Measurements from ENCODE around the gene CAPG.
A peak's percentile ranks its signal among the peaks of the same experiment; 100 is the strongest.

CAPG gene

DNA sequence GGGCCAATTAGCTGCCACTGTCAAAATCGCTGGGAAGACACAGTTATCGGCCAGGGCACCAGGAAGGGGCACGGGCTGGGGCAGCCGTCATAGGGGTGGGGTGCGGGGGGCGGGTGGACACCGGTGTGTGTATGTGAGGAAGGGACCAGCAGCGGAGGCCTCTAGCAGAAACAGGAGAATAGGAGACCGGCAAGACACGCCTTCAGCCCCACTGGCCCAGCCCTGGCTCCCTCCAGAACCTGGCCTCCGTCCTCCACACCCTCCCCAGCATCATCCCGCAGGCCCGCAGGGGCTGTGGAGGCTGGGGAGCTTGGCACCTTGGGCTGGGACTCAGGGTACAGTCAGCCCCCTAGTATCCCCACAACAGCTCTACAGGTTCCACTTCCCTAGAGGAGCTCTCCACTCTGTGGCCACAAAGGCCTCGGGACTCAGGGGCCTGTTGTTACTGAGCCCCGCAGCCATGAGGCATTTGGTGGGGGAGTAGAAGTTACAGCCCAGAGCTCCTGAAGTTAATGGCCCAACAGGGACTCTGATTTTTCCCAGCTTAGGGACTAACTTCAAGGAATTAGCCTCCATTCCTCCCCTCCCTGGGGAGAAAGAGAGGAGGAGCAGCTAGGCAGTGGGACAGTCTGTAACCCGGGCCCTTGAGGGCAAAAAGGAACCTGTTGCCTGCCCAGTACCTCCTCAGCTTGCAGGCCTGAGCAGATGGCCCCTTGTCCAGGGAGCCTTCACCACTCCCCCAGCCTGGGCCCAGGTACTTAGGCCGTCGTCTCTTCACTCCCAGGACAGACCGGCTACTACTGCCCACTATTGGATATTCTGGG, 28.2 kb upstream of the CAPG start:
- DNase-seq (ENCODE audit: low read depth in 1 of 2, low spot score in 1 of 2): no peak

DNA sequence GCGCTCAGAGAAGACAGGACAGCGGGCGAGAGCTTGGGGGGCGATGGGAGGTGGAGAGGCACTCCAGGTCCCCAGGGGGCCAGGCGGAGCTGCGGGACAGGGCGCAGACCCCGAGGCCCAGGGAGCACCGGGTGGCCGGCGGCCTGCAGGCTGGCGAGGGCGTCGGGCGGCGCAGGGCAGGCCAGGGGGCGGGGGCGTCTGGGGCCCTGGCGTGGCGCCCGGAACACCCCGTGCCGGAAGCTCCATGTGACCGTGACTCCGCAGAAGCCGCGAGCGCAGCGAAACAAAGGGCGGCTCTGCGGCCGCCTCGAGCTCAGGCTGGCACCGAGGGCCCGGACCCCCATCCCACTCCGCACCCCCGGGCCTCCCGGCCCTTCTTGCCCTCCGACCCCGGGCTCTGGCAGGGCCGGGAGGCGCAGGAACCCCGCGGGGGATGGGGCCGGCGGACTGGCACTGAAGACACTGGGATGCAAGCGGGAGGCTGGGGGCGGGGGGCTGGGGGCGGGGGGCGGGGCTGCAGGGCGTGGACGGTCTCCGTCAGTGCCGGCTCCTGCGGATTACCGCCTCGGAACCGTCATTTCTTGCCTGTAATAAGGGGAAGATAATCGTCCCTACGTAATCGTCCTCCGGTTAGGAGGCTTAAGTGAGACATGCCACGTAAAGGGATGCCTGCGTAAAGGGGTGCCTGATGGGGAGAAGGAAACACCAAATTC, 27.5 kb upstream of the CAPG start:
- peak; percentile 46 to 62 for DNase-seq (ENCODE audit: low read depth in 1 of 2, low spot score in 1 of 2)

DNA sequence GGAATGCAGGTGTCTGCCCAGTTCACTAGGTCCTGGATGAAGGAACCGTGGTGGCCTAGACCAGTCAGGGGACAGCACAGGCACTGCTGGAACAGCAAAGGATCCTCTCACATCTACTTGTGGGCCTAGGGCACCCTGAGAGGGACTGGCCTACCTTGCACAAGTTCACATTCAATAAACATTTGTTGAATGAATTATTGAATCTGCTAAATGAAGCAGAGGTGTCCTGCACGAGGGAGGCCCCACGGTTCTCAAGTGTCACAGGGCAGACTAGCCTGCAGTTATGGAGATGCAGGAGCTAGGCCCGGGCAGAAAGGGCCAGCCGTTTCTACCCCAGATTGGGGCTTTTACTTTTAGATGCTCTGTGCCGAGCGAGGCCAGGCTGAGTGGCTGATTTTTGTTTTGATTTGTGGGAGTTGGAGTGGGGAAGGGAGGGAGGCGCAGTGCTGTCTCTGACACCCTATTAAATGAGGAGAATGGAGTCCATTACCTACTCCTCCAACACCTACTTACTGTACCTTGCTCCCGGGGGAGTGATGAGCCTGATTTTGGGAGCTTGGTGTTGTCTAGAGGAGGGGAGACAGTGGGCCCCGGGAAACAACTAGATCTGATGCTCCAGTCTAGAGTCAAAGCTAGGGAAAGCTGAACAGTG, 26.8 kb upstream of the CAPG start:
- no peak for DNase-seq (ENCODE audit: low read depth in 1 of 2, low spot score in 1 of 2)

DNA sequence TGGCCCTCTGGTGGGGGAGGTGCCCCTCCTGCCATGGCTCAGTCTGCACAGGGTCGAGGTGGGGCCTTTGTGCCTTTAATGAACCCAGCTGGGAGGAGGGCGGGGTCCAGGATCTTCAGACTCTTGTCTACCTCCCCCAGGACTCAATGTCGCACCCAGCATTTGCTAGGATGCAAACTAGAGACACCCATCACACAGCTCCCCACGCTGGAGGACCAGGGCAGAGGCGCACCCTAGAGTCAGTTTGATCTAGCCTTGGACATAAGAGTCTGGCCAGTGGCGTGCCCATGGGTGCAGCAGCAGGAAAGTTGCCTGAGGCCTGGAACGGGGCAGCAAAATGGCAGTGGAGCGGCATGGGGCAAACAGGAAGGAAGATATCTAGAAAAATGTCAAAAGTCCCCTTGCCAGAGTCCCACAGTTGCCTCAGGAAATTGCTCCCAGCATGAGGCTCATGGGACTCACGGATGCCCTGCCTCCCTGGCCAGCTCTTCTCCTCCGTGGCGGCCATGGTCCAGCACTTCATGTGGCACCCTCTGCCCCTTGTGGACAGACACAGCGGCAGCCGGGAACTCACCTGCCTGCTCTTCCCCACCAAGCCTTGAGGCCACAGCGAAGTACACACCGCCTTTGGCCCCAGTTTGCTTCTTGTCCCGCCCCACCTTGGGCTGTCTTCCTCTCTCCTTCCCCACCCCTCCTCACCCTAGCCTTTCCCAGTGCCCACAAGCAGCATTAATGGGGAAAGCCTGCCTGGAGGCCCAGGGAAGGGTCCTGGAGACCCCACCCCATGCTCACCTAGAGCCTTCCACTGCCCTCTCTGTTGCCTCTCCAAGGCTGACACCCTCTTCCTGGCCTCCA, 26.0 kb upstream of the CAPG start:
- no peak for DNase-seq (ENCODE audit: low read depth in 1 of 2, low spot score in 1 of 2)

DNA sequence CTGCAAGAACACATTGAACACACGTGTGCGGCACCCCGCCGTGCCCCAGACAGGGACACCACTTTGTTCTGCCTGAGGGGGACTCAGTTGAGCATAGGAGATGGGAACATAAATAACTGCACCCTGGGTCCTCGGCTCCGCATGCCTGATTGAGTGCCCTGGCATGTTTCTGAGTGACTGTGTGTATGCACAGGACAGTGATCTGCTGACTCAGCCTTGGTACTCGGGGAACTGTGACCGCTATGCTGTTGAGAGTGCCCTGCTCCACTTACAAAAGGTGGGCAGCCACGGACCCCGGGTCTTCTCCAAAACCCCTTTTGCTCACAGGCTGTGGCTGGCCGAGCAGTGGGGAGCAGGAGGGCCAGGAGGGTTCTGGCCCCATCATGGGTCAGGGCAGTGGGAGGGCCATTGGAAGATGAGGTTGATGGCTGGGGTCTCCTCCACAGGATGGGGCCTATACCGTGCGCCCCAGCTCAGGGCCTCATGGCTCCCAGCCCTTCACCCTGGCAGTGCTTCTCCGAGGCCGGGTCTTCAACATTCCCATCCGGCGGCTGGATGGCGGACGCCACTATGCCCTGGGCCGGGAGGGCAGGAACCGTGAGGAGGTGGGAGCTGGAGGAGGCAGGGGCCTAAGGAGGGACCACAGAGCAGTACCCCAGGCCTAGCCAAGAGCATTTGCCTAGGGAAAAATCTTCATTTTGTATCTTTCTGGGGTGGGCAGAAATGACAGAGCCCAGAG, 25.2 kb upstream of the CAPG start:
- DNase-seq (ENCODE audit: low read depth in 1 of 2, low spot score in 1 of 2): no peak

DNA sequence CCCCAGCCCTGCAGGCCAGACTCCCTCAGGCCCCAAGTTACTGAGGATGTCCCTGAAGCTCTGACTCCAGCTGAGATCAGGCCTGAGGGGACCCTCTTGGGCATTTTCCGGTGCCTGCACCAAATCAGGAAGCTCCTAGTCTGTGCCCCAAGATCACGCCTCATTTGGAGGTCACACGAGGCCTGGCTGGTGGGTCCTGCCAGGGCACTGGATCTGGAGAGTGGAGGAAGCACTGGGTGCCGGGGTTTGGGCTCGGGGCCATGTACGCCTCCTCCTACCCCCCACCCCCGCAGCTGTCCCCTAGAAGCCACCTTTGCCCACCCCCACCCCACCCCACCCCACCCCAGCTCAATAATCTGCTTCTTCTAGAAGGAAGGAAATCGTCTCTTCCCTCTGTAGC, 24.5 kb upstream of the CAPG start:
- no peak for DNase-seq (ENCODE audit: low read depth in 1 of 2, low spot score in 1 of 2)

DNA sequence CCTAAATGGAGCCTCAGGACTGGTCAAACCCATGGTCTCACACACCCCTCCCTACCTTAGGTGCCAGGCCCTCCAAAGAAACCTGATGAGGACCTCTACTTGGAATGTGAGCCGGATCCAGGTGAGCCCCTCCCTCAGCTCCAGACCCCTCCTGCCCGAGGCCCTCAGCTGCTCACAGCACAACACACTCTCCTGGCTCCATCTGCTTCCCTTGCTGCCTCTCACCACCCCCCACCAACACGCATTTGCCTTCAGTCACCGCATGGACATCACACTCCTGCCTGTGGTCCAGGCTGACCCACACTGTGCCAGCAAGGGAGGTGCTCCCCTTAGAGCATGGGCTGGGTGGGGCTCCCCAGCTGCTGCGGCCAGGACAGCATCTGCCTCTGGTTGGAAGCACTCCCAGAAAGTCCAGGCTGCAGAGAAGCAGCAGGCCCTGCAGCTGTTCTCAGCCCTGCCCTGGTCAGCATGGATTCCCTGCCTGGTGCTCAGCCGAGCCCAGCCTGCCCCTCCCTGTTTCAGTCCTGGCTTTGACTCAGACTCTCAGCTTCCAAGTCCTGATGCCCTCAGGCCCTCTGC, 23.4 kb upstream of the CAPG start:
- no peak for DNase-seq (ENCODE audit: low read depth in 1 of 2, low spot score in 1 of 2)

DNA sequence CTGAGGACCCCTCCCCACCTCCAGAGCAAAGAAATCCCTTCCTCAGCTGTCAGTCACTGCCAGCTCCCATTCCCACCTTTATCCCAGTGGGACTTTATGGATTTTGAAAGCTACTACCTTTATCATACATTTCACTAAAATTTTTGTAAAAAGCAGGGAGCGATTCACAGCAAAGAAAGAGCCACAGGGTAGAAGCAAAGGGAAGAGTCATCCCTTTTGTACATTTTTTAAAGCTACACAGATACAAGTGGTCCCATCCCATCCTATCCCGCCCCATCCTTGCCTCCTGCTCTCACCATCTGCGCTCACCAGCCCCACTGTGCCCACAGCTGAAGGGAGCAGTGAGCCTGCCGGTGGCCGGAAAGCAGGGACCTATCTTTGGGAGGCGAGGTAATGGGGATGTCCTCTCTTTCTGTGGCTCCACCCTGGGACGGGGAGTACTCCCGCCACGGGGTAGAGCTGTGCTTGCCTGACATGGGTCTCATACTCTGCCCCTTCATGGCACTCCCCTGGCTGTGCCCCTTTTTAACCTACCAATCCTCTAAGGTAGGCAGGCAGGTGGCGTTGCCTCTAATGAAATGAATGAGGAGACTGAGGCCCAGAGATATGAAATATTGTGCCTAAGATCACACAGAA, 21.5 kb upstream of the CAPG start:
- no peak for DNase-seq (ENCODE audit: low read depth in 1 of 2, low spot score in 1 of 2)

DNA sequence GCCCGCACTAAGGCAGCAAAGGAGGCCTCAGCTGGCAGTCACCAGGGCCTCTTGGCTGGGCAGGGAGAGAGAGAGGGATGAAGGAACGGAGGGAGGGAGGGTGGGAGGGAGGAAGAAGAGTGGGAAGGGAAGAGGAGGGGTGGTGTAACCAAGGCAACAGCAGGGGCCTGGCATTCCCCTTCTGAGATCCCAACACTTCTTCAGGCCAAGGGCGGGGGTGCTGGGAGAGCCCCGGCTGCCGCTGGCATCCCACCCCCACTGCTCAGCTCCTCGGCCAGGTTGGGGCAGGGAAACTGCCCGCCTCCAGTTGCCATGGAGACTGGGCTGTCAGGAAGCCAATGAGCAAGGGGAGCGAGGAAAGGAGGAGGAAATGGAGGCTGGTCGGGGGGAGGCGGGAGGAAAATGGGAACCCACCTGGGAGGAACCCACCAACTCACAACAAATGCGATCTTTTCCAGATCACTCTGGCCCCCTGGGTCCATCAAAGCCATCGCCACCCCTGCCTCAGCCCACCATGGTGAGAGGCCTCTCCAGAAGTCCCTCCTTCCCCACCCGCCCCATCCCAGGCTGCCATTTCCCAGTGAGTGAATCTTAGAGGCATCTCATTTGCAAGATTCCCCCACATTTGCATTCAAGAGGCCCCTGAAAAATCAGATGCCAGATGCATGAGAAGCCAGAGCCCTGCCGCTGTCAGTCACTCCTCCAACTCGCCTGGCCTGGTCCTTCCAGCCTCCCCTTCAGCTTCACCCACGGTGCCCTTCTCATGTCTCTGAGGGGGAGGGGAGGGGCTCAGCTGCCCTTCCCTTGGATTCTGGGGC, 20.8 kb upstream of the CAPG start:
- DNase-seq (ENCODE audit: low read depth in 1 of 2, low spot score in 1 of 2): no peak

DNA sequence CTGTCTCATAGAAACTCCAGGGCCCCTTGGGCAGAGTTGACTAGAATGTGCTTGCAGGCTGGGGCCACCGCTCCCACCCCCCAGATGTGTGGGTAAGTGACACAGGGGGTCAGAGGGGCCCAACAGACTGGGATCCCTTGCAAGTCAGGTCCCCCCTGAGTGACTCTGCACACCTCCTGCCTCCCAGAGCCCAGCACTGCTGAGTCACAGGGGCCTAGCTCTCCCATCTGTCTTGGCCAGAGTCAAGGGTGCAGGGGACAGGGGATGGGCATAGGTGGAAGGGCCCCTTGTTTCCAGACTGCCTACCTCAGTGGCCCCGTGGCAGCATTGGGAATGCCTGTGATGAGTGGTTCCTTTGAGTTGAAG, 19.7 kb upstream of the CAPG start:
- DNase-seq (ENCODE audit: low read depth in 1 of 2, low spot score in 1 of 2): no peak

DNA sequence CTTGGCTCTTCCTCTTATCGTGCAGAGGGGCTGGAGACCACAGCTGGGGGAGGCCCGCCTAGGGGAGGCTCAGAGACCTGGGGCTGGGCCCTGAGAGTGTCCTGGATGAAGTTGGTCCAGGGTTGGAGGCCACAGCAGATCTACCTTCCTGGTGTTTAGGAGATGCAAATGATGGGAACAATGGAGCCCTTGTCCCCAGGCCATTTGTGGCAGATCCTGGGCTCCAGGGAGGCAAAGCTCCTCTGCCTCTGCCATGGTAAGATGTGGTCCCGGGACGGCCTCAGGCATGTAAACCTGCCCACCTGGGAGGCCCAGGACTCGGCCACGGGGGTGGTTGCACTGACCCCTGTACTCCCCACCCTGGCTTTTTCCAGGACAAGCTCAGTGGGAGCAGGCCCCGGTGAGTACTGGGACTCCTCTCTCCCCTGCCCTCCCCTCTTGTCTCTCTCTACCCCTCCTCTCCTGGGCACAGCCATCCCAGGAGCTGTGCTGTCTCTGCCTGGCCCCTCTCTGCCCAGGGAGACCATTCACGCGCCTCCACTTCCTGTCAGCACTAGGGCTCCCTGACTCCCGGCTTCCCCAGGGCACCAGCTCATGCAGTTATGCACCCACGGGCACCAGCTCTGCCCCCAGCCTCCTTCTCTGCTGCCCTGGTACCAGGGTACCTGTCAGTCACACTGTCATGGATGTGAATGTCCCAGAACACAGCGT, 19.2 kb upstream of the CAPG start:
- no peak for DNase-seq (ENCODE audit: low read depth in 1 of 2, low spot score in 1 of 2)

DNA sequence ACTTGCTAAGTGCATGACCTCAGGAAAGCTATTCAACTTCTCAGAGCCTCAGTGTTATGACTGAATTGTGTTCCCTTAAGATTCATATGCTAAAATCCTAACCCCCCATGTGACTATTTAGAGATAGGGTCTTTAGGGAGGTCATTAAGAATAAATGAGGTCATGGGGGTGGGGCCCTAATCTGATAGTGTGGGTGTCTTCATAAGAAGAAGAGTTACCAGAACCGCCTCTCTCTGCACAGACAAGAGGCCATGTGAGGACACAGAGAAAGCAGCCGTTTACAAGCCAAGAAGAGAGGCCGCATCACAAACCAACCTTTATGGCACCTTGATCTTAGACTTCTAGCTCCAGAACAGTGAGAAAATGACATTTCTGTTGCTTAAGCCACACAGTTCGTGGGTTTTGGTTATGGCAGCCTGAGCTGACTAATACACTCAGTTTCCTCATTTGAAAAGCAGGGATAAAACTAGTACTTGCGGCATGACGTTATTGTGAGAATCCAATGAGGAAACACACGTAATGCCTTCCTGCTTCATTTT, 18.2 kb upstream of the CAPG start:
- DNase-seq (ENCODE audit: low read depth in 1 of 2, low spot score in 1 of 2): no peak

DNA sequence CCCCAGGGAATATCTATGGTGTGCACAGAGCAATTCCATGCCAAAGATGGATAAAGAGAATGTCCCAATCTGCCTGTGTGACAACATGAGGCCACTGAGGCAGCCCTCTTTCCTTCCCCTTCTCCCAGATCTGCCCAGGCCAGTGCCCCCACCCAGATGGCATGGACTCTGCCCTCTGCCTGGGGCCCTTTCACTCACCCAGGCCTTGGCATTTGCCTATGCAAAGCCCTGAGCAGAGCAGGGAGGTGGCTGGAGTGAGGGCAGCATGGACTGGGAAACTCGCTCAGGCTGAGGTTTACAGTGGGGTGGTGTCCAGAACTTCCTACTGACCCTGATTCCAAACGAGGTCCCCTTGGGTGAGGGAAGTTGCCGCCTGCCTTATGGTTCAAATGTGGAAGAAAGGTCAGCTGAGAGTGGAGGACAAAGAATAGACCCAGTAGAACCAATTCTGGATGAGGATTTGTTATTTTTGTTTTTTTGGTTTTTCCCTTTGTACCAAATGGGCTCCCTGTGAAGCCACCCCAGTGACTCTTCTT, 17.2 kb upstream of the CAPG start:
- no peak for DNase-seq (ENCODE audit: low read depth in 1 of 2, low spot score in 1 of 2)

DNA sequence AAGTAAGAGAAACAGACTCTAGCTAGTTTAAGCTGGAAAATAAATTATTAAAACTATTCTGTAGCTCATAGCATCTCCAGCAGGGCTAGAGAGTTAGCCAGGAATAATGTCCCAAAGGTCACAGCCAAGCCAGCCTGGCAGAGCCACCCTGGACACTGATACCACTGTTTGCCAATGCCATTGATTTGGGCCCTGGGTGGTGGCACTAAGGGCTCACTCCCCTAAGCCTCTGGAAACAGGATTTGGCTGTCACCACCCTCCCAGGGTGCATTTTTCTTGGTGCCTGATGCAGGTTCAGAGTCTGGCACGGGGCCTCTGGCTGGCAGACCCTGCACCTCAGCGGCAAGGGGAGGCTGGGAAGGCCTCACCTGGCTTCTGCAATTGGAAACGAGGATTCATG, 15.4 kb upstream of the CAPG start:
- DNase-seq (ENCODE audit: low read depth in 1 of 2, low spot score in 1 of 2): no peak

DNA sequence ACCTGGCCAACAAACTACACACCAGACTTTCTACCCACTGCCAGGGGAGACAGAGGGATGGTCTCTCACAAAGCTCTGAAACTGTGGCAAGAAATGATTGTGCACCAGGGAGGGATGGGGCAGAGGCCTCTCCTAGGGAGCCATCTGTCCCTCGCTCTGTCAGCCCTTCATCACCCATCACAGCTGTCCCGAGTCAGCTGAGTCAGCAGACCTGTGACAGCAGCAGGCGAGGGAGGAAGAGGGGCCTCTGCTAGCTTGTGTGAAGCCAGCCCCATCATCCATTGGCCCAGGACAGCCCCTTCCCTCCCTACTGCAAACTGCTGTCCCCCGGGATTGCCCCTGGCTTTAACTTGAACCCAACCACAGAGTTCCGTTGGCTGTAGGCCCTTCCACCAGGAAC, 13.4 kb upstream of the CAPG start:
- no peak for DNase-seq (ENCODE audit: low read depth in 1 of 2, low spot score in 1 of 2)

DNA sequence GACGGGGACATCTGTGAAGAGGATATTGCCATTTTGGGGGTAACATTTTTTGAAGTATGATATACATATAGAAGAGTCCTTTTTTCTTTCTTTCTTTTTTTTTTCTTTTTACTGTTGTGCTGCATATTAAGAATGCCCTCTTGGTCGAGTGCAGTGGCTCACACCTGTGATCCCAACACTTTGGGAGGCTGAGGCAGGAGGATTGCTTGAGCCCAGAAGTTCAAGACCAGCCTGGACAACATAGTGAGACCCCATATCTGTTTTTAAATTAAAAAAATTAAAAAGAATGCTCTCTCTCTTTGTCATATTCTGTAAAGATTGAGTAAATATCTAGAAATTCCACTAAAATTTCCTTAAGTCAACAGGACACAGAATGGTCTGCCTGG, 11.9 kb upstream of the CAPG start:
- DNase-seq (ENCODE audit: low read depth in 1 of 2, low spot score in 1 of 2): no peak

DNA sequence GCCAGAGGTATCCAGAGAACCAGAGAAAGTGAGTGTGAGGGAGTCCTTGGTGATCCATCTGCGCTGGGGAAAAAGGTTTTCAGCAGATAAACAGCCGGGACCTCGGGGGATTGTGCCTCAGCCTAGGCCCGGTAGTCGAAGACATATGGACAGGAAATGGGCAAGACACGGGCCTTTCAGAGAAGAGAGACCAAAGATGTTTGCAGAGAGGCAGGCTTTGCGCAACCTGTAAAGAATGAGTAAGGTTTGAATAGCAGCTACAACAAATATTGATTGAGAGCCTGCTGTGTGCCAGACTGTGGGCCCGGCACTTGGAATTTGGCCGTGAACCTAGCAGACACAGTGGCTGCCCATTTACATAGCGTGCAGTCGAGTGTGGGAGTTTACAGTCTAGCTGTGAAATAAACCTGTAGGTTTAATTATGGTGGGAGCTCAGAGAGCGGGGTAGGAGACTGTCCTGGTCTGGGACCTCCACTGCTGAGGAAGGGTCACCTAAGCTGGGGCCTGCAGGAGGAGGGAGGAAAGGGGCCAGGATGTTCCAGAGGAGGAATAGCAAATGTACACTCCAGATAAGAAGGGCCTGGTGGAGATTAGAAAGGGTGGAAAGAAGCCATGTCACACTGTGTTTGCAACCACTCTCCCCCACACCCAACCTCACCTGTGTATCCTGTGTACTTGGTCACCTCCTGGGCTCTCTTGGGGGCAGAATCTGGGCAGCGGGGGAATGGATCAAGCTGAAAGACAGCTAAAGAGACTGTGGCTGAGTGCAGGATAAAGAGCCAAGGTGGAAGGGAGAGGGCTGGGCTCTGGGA, 11.3 kb upstream of the CAPG start:
- DNase-seq (ENCODE audit: low read depth in 1 of 2, low spot score in 1 of 2): no peak
